Stimulated activated memory B cell treated with anti-CD40 and anti-IgM and Interleukin-4, amounts not matched to agents 10 μg/mL and 1 μg/mL and 100 μg/mL, for 72 hours (primary cell): ENCODE results near the gene TFAP2A.

ENCODE experiments used
- ATAC-seq: fragments of 150-1000 bp; cut with Tn5 transposase; 2 replicates; pipeline ENCODE4 v1.10.0; 2021
- H3K27ac Mint-ChIP-seq: one replicate; pipeline ENCODE4 v1.8.0; 2022; ENCODE audit warnings: mild to moderate bottlenecking, mixed read lengths
- H3K27me3 Mint-ChIP-seq: one replicate; pipeline ENCODE4 v1.8.0; 2022; ENCODE audit warnings: mixed read lengths
- H3K36me3 Mint-ChIP-seq: one replicate; pipeline ENCODE4 v1.8.0; 2022; ENCODE audit warnings: mixed read lengths
- H3K4me1 Mint-ChIP-seq: one replicate; pipeline ENCODE4 v1.8.0; 2022; ENCODE audit warnings: mixed read lengths
- H3K4me3 Mint-ChIP-seq: one replicate; pipeline ENCODE4 v1.8.0; 2022; ENCODE audit warnings: mild to moderate bottlenecking, moderate library complexity, mixed read lengths
- H3K9me3 Mint-ChIP-seq: one replicate; pipeline ENCODE4 v1.8.0; 2022; ENCODE audit warnings: mixed read lengths

The TFAP2A gene

GRCh38 chr6:10434235-10434634 lies 19.4 kb upstream of the TFAP2A start:
- Mint-ChIP-seq H3K4me3 (no peak overlapping the region), H3K27me3 (peaks cover 32% of the 10 kb centered on the region), H3K9me3 (no peaks in the 10 kb centered on the region), H3K27ac (no peak overlapping the region), H3K36me3 (no peaks in the 10 kb centered on the region), H3K4me1 (peaks cover 14% of the 10 kb centered on the region)
- no peak for ATAC-seq

GRCh38 chr6:10433322-10433721 lies 18.4 kb upstream of the TFAP2A start:
- peaks cover 33% of the 10 kb centered on the region for H3K27me3 Mint-ChIP-seq
- no peaks in the 10 kb centered on the region for H3K9me3 Mint-ChIP-seq
- no peak overlapping the region for H3K4me3 Mint-ChIP-seq
- no peaks in the 10 kb centered on the region for H3K36me3 Mint-ChIP-seq
- no peak for ATAC-seq
- peaks cover 14% of the 10 kb centered on the region for H3K4me1 Mint-ChIP-seq
- H3K27ac Mint-ChIP-seq: no peak overlapping the region

- Mint-ChIP-seq H3K27me3 (peaks cover 24% of the 10 kb centered on the region), H3K36me3 (no peaks in the 10 kb centered on the region), H3K9me3 (no peaks in the 10 kb centered on the region), H3K4me1 (peaks cover 14% of the 10 kb centered on the region), H3K27ac (no peak overlapping the region), H3K4me3 (no peak overlapping the region)
- ATAC-seq: no peak
Observed at GRCh38 chr6:10431423-10432164, 16.7 kb upstream of the TFAP2A start.

GRCh38 chr6:10429638-10430427 lies 15.0 kb upstream of the TFAP2A start:
- peaks cover 41% of the 10 kb centered on the region for H3K27me3 Mint-ChIP-seq
- peak overlapping the region; percentile 23 for H3K4me3 Mint-ChIP-seq
- no peak for ATAC-seq
- no peak overlapping the region for H3K27ac Mint-ChIP-seq
- H3K9me3 Mint-ChIP-seq: peaks cover 4% of the 10 kb centered on the region
- H3K4me1 Mint-ChIP-seq: peaks cover 19% of the 10 kb centered on the region
- no peaks in the 10 kb centered on the region for H3K36me3 Mint-ChIP-seq

- Mint-ChIP-seq H3K9me3 (peaks cover 4% of the 10 kb centered on the region), H3K4me1 (peaks cover 27% of the 10 kb centered on the region), H3K36me3 (no peaks in the 10 kb centered on the region), H3K27ac (no peak overlapping the region), H3K27me3 (peaks cover 58% of the 10 kb centered on the region), H3K4me3 (peak overlapping the region; percentile 66)
- ATAC-seq: no peak
Observed at GRCh38 chr6:10426781-10427279, 12.0 kb upstream of the TFAP2A start.

GRCh38 chr6:10425975-10426780 lies 11.3 kb upstream of the TFAP2A start:
- peak; percentile 57 for ATAC-seq
- Mint-ChIP-seq H3K27ac (no peak overlapping the region), H3K4me1 (peaks cover 27% of the 10 kb centered on the region), H3K27me3 (peaks cover 64% of the 10 kb centered on the region), H3K9me3 (peaks cover 6% of the 10 kb centered on the region), H3K36me3 (no peaks in the 10 kb centered on the region), H3K4me3 (peak overlapping the region; percentile 66)

- Mint-ChIP-seq H3K4me3 (peak overlapping the region; percentile 41), H3K36me3 (no peaks in the 10 kb centered on the region), H3K27ac (no peak overlapping the region), H3K27me3 (peaks cover 73% of the 10 kb centered on the region), H3K9me3 (peaks cover 6% of the 10 kb centered on the region), H3K4me1 (peaks cover 27% of the 10 kb centered on the region)
- ATAC-seq: no peak
Observed at GRCh38 chr6:10425176-10425974, 10.5 kb upstream of the TFAP2A start.

- Mint-ChIP-seq H3K27ac (no peak overlapping the region), H3K4me1 (peaks cover 19% of the 10 kb centered on the region), H3K9me3 (peaks cover 9% of the 10 kb centered on the region), H3K36me3 (no peaks in the 10 kb centered on the region), H3K27me3 (peaks cover 76% of the 10 kb centered on the region), H3K4me3 (no peak overlapping the region)
- no peak for ATAC-seq
Observed at GRCh38 chr6:10424040-10424439, 9.2 kb upstream of the TFAP2A start.

GRCh38 chr6:10422737-10423034 lies 7.8 kb upstream of the TFAP2A start:
- ATAC-seq: no peak
- Mint-ChIP-seq H3K27ac (no peak overlapping the region), H3K36me3 (no peaks in the 10 kb centered on the region), H3K9me3 (peaks cover 12% of the 10 kb centered on the region), H3K4me1 (peaks cover 19% of the 10 kb centered on the region), H3K4me3 (no peak overlapping the region), H3K27me3 (peaks cover 90% of the 10 kb centered on the region)

- Mint-ChIP-seq H3K9me3 (peaks cover 12% of the 10 kb centered on the region), H3K27ac (no peak overlapping the region), H3K27me3 (peaks cover 95% of the 10 kb centered on the region), H3K36me3 (no peaks in the 10 kb centered on the region), H3K4me1 (peaks cover 22% of the 10 kb centered on the region), H3K4me3 (no peak overlapping the region)
- no peak for ATAC-seq
Observed at GRCh38 chr6:10421921-10422736, 7.3 kb upstream of the TFAP2A start.

- H3K27ac Mint-ChIP-seq: no peak overlapping the region
- peaks cover 99% of the 10 kb centered on the region for H3K27me3 Mint-ChIP-seq
- H3K4me3 Mint-ChIP-seq: no peak overlapping the region
- H3K4me1 Mint-ChIP-seq: peaks cover 27% of the 10 kb centered on the region
- peaks cover 12% of the 10 kb centered on the region for H3K9me3 Mint-ChIP-seq
- no peak for ATAC-seq
- no peaks in the 10 kb centered on the region for H3K36me3 Mint-ChIP-seq
Observed at GRCh38 chr6:10421158-10421920, 6.5 kb upstream of the TFAP2A start.

GRCh38 chr6:10420546-10421157 lies 5.8 kb upstream of the TFAP2A start:
- H3K27ac Mint-ChIP-seq: no peak overlapping the region
- H3K36me3 Mint-ChIP-seq: no peaks in the 10 kb centered on the region
- no peak overlapping the region for H3K4me3 Mint-ChIP-seq
- peaks cover 11% of the 10 kb centered on the region for H3K9me3 Mint-ChIP-seq
- no peak for ATAC-seq
- peaks cover 24% of the 10 kb centered on the region for H3K4me1 Mint-ChIP-seq
- H3K27me3 Mint-ChIP-seq: peaks cover 99% of the 10 kb centered on the region
